DND-41 (cell line): ENCODE results near the gene POLN.

Experiments
- ATAC-seq: fragments of 200-7000 bp; cut with Tn5 transposase; 3 replicates; pipeline ENCODE4 v1.9.1; 2021; ENCODE audit warnings: low read depth; ENCODE audit not compliant: insufficient read depth
- DNase-seq: peaks from one replicate; pipeline ENCODE4 v3.0.0-alpha.2; 2020
- H2AFZ ChIP-seq: 2 replicates; pipeline ENCODE4 v1.6.0; 2012; ENCODE audit warnings: low read depth, low read length
- H3K27ac ChIP-seq: 2 replicates; pipeline ENCODE4 v1.5.1; 2012; ENCODE audit warnings: low read length, inconsistent platforms
- H3K27me3 ChIP-seq: fragments of 200-600 bp; sonication (generic); 2 replicates; pipeline ENCODE4 v1.6.0; 2012; ENCODE audit warnings: low read length, mild to moderate bottlenecking, inconsistent platforms; ENCODE audit not compliant: insufficient read depth, poor library complexity
- H3K36me3 ChIP-seq: 2 replicates; pipeline ENCODE4 v1.5.1; 2012; ENCODE audit warnings: low read length, inconsistent platforms; ENCODE audit not compliant: insufficient read depth
- H3K4me1 ChIP-seq: 2 replicates; pipeline ENCODE4 v1.5.1; 2012; ENCODE audit warnings: mild to moderate bottlenecking, low read length; ENCODE audit not compliant: insufficient read depth
- H3K4me2 ChIP-seq: 2 replicates; pipeline ENCODE4 v1.6.0; 2012; ENCODE audit warnings: mild to moderate bottlenecking, moderate library complexity, low read length, inconsistent platforms; ENCODE audit not compliant: insufficient read depth
- H3K4me3 ChIP-seq, 2 experiments: fragments of 200-600 bp in 1 of 2; shearing (Covaris generic) in 1 of 2; 2 replicates each; pipeline ENCODE4 v1.5.1; 2012 to 2016; ENCODE audit warnings: inconsistent platforms in 2 of 2, low read length in 2 of 2, mild to moderate bottlenecking in 2 of 2, low read depth in 1 of 2, moderate library complexity in 1 of 2
- H3K79me2 ChIP-seq: 2 replicates; pipeline ENCODE4 v1.6.0; 2012; ENCODE audit warnings: low read length, inconsistent platforms; ENCODE audit not compliant: insufficient read depth
- H3K9ac ChIP-seq: 2 replicates; pipeline ENCODE4 v1.6.0; 2012; ENCODE audit warnings: low read depth, mild to moderate bottlenecking, inconsistent platforms, low read length, moderate library complexity
- H3K9me3 ChIP-seq: 2 replicates; pipeline ENCODE4 v1.5.1; 2012; ENCODE audit warnings: low read length, moderate library complexity, mild to moderate bottlenecking, inconsistent platforms; ENCODE audit not compliant: insufficient read depth, severe bottlenecking
- H4K20me1 ChIP-seq: 2 replicates; pipeline ENCODE4 v1.6.0; 2012; ENCODE audit warnings: low read length; ENCODE audit not compliant: insufficient read depth
- CTCF ChIP-seq: IDR thresholded peaks from 2 replicates; pipeline ENCODE4 v1.5.1; 2012; ENCODE audit warnings: borderline replicate concordance, low read length, moderate library complexity, mild to moderate bottlenecking; ENCODE audit not compliant: poor library complexity, severe bottlenecking; ENCODE audit errors: extremely low read depth
- EZH2 ChIP-seq: IDR thresholded peaks from 3 replicates; pipeline ENCODE4 v1.6.1; 2012; ENCODE audit warnings: borderline replicate concordance, low read depth, mild to moderate bottlenecking, moderate library complexity, low read length, inconsistent platforms; ENCODE audit not compliant: severe bottlenecking

POLN gene

GRCh38 chr4:2060611-2061185 is 181.2 kb downstream of the POLN start:
- Histone ChIP-seq H3K4me3 (no peak overlapping the region), H3K9ac (no peak overlapping the region), H4K20me1 (no peaks in the 10 kb centered on the region)

DNA sequence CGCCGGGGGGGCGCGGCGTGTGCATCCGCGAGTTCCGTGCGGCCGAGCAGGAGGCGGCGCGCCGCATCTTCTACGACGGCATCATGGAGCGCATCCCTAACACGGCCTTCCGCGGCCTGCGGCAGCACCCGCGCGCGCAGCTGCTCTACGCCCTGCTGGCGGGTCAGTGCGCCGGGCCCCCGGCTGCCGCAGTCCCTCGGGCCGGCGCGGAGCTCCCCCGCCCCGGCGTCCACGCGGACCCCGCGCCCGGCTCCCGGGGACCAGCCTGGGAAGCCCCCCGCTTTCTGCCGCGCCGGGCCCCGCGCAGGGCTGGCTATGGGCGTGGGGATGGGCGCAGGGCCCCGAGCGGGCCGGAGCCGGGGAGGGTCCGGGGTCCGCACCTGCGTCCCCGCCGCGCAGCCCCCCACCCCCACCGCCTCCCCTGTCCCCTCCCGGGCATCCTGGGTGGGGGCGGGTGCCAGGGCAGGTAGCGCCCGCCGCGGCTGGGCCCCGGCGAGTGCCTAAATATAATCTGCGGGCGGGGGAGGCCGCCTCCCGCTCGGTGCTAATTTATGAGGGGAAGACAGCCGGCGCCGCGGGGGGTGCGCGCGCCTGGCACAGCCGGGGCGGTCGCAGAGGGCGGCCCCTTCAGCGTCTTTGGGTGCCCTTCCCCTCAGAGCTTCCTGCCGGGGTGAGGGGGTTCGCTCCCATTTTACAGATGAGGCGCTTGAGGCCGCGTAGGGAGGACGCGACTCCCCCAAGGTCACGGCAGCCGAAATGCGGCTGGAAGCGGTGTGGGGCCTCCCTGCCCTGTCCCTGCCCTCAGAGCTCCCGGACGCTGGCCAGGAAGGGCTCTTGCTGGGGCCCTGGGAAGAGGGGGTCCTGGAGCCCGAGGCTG is 182.0 kb downstream of the POLN start:
- Histone ChIP-seq H3K27me3 (peaks cover 22% of the 10 kb centered on the region), H3K36me3 (no peaks in the 10 kb centered on the region), H3K27ac (no peak overlapping the region), H4K20me1 (no peaks in the 10 kb centered on the region), H3K79me2 (no peaks in the 10 kb centered on the region), H3K4me2 (no peak overlapping the region), H3K9ac (no peak overlapping the region), H3K4me1 (no peaks in the 10 kb centered on the region), H2AFZ (no peak overlapping the region), H3K4me3 (no peak overlapping the region), H3K9me3 (no peaks in the 10 kb centered on the region)
- DNase-seq (no peak), ATAC-seq (no peak)
- no peak for TF ChIP-seq EZH2
- no peak for TF ChIP-seq CTCF

More at GRCh38 chr4:2060611-2061185, 181.2 kb downstream of the POLN start:
- Histone ChIP-seq H3K27ac (no peak overlapping the region), H3K4me2 (no peak overlapping the region), H2AFZ (no peak overlapping the region), H3K27me3 (peaks cover 22% of the 10 kb centered on the region), H3K79me2 (no peaks in the 10 kb centered on the region), H3K4me1 (no peaks in the 10 kb centered on the region), H3K36me3 (no peaks in the 10 kb centered on the region), H3K9me3 (no peaks in the 10 kb centered on the region)
- ATAC-seq (no peak), DNase-seq (no peak)
- TF ChIP-seq CTCF, result no peak
- TF ChIP-seq EZH2, result no peak

- Histone ChIP-seq H3K36me3 (no peaks in the 10 kb centered on the region), H3K9me3 (no peaks in the 10 kb centered on the region), H3K4me2 (no peak within 1 kb of the TSS; the same call in 1 of the 2 replicates), H2AFZ (no peak within 1 kb of the TSS), H3K27me3 (peaks cover 22% of the 10 kb centered on the region), H3K9ac (no peak within 1 kb of the TSS), H3K4me1 (no peaks in the 10 kb centered on the region), H3K4me3 (no peak within 1 kb of the TSS), H3K79me2 (no peaks in the 10 kb centered on the region), H4K20me1 (no peaks in the 10 kb centered on the region), H3K27ac (no peak within 1 kb of the TSS)
- ATAC-seq (peak; percentile 68), DNase-seq (peak; percentile 23)
- TF ChIP-seq CTCF (no peak), EZH2 (no peak)
Observed at GRCh38 chr4:2059046-2059725, 182.7 kb downstream of the POLN start, which contains the start of gene NAT8L. NAT8L (plus strand) TSS chr4:2059327; CDS start chr4:2059512, 185 bp downstream.
